ENCODE data around the gene CCDC158. TPM values are rescaled to one million over a fixed set of nuclear protein-coding genes. Genes with fewer than 3 reads are reported as not detected.

Gene CCDC158
- total and polyA plus RNA-seq, 2 of the 8 experiments (the other 6 are each of a cell fraction or from before 2014, with no cell fraction given), result not detected

- ChIA-PET POLR2A (ENCODE audit: partially characterized antibody) (no interaction called here), CTCF (ENCODE audit: partially characterized antibody) (interaction anchor here (0.7 to 3.4 kb wide), 4 partner anchors 11 to 63 kb away, joined by 3 to 23 read pairs (median 13); no protein-coding TSS in a partner anchor)
- H3K14ac ChIP-seq (ENCODE audit: insufficient read length), result no peak overlapping the region
- no peak overlapping the region for H2BK20ac ChIP-seq (ENCODE audit: low read length)
- no peak overlapping the region for H2AFZ ChIP-seq (ENCODE audit: low read length)
- H2BK120ac ChIP-seq (replicated peaks; ENCODE audit: low read depth, low read length), result no peak overlapping the region
- H3K4me2 ChIP-seq (ENCODE audit: insufficient read depth in 1 of 2, low read depth in 2 of 2, low read length in 2 of 2), result no peak overlapping the region
- no peak for DNase-seq (ENCODE audit: low read depth in 1 of 2, low spot score in 2 of 2)
- H3K9ac ChIP-seq (replicated peaks in 1 of 4; ENCODE audit: extremely low read depth in 1 of 4, low read depth in 3 of 4, low read length in 3 of 4), result no peak overlapping the region
- H4K5ac ChIP-seq (ENCODE audit: insufficient read length, low read depth, low read length), result no peak overlapping the region
- no peaks in the 10 kb centered on the region for H3K79me1 ChIP-seq (ENCODE audit: low read depth, low read length)
- no peak for FAIRE-seq
- no peak overlapping the region for H2AK5ac ChIP-seq (ENCODE audit: low read depth, low read length)
- TF ChIP-seq SP1 (IDR thresholded peaks at IDR 0.05; ENCODE audit: low read depth, low read length) (no peak), USF2 (IDR thresholded peaks at IDR 0.05; ENCODE audit: low read length) (no peak), EGR1 (IDR thresholded peaks at IDR 0.05; ENCODE audit: borderline replicate concordance, low read depth, low read length) (no peak), TAF1 (IDR thresholded peaks at IDR 0.05; ENCODE audit: low read depth, low read length) (no peak), SP4 (IDR thresholded peaks at IDR 0.05; ENCODE audit: low read length) (no peak), CTBP2 (IDR thresholded peaks at IDR 0.05; ENCODE audit: borderline replicate concordance, insufficient read depth, insufficient read length, low read length) (no peak), KDM1A (IDR thresholded peaks at IDR 0.05; ENCODE audit: borderline replicate concordance, low read length) (no peak), RAD21 (IDR thresholded peaks at IDR 0.05 in 1 of 2, conservative IDR thresholded peaks at IDR 0.05 in 1 of 2; ENCODE audit: low read depth in 2 of 2, low read length in 2 of 2) (no peak), EP300 (IDR thresholded peaks at IDR 0.05; ENCODE audit: borderline replicate concordance in 1 of 2, low read depth in 2 of 2, low read length in 2 of 2) (no peak), FOSL1 (IDR thresholded peaks at IDR 0.05; ENCODE audit: insufficient read depth, low read depth, low read length) (no peak), NRF1 (IDR thresholded peaks at IDR 0.05; ENCODE audit: low read depth, low read length) (no peak)
- H3K79me2 ChIP-seq (ENCODE audit: control insufficient read depth in 1 of 2, insufficient read depth in 2 of 2, low read length in 2 of 2), result no peaks in the 10 kb centered on the region
- no peak overlapping the region for H2BK12ac ChIP-seq (ENCODE audit: low read depth, low read length)
- H3K23ac ChIP-seq (ENCODE audit: insufficient read length), result no peak overlapping the region
- H3K4me3 ChIP-seq (ENCODE audit: extremely low read depth in 1 of 4, insufficient read depth in 2 of 4, low read depth in 3 of 4, low read length in 4 of 4), result no peak overlapping the region
- peaks cover 0 to 3% (median 0%) of the 10 kb centered on the region in 4 experiments; a peak in 1 of 7 replicates for H3K4me1 ChIP-seq (replicated peaks in 1 of 4; ENCODE audit: control insufficient read depth in 3 of 4, insufficient read depth in 4 of 4, low read length in 3 of 4)
- H3K36me3 ChIP-seq (ENCODE audit: control insufficient read depth in 2 of 4, insufficient read depth in 4 of 4, low read length in 3 of 4), result peaks cover 0 to 4% (median 0%) of the 10 kb centered on the region in 4 experiments; a peak in 2 of 8 replicates
- H4K91ac ChIP-seq (replicated peaks; ENCODE audit: insufficient read length, low read length), result no peak overlapping the region
- no peaks in the 10 kb centered on the region for H3K23me2 ChIP-seq (ENCODE audit: low read depth, low read length)
- H3K4ac ChIP-seq (replicated peaks; ENCODE audit: insufficient read length, low read depth, low read length), result no peak overlapping the region
- H4K8ac ChIP-seq (ENCODE audit: extremely low read depth, insufficient read depth, low read length), result no peak overlapping the region
- H2BK5ac ChIP-seq (ENCODE audit: low read depth, low read length), result no peak overlapping the region
- H3K18ac ChIP-seq (ENCODE audit: extremely low read depth, low read length), result no peak overlapping the region
- no peaks in the 10 kb centered on the region for H4K20me1 ChIP-seq (replicated peaks in 1 of 2; ENCODE audit: control insufficient read depth in 1 of 2, insufficient read depth in 2 of 2, low read length in 2 of 2)
- no peak overlapping the region for H2BK15ac ChIP-seq (ENCODE audit: low read length)
- H3K27me3 ChIP-seq (replicated peaks in 1 of 4; ENCODE audit: control insufficient read depth in 3 of 4, extremely low read depth in 1 of 4, insufficient read depth in 3 of 4, low read length in 3 of 4), result no peaks in the 10 kb centered on the region
- H3K9me3 ChIP-seq (ENCODE audit: insufficient read depth in 2 of 2, low read depth in 1 of 2, low read length in 1 of 2), result no peaks in the 10 kb centered on the region
- no peak overlapping the region for H3K56ac ChIP-seq (replicated peaks; ENCODE audit: insufficient read length, low read depth, low read length)
- no peak overlapping the region for H3K27ac ChIP-seq (ENCODE audit: low read depth, low read length)
- WGBS, 2 experiments (ENCODE audit: extremely low coverage in 1 of 2, insufficient coverage in 1 of 2, insufficient read length in 1 of 2, insufficient replicate concordance in 2 of 2, low coverage in 1 of 2, low lambda C conversion rate in 2 of 2, missing lambda C conversion rate in 1 of 2), result 92% methylated on average over 9 of the region's 9 CpGs; no CpG with 5 or more reads in 1 of the 2 experiments
Observed at GRCh38 chr4:76441881-76442280, 20.9 kb upstream of the CCDC158 start.

All from H1 (cell line).